C4-2B (cell line): ENCODE data around the gene TMEM179.

Source experiments
- ZFX ChIP-seq: fragments of 450-650 bp; IDR thresholded peaks from 2 replicates; pipeline ENCODE4 v1.6.1; 2017
- TF ChIP-seq, protein P1 (sequence below): fragments of 450-650 bp; conservative IDR thresholded peaks from 2 replicates; pipeline ENCODE4 v1.5.1; 2017; ENCODE audit warnings: mild to moderate bottlenecking

- TF ChIP-seq, protein P1, sequence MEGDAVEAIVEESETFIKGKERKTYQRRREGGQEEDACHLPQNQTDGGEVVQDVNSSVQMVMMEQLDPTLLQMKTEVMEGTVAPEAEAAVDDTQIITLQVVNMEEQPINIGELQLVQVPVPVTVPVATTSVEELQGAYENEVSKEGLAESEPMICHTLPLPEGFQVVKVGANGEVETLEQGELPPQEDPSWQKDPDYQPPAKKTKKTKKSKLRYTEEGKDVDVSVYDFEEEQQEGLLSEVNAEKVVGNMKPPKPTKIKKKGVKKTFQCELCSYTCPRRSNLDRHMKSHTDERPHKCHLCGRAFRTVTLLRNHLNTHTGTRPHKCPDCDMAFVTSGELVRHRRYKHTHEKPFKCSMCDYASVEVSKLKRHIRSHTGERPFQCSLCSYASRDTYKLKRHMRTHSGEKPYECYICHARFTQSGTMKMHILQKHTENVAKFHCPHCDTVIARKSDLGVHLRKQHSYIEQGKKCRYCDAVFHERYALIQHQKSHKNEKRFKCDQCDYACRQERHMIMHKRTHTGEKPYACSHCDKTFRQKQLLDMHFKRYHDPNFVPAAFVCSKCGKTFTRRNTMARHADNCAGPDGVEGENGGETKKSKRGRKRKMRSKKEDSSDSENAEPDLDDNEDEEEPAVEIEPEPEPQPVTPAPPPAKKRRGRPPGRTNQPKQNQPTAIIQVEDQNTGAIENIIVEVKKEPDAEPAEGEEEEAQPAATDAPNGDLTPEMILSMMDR: no peak
- no peak for TF ChIP-seq ZFX
Measured at GRCh38 chr14:104634138-104634760, 29.7 kb upstream of the TMEM179 start.
